Dermis microvascular lymphatic vessel endothelial cell (primary cell): ENCODE measurements around the gene ACVR1C. TPM values are rescaled to one million over a fixed set of nuclear protein-coding genes. Genes with fewer than 3 reads are reported as not detected.
"Not testable (repeated sequence)": the region's sequence is repeated elsewhere in the genome, so short reads cannot be mapped to it uniquely, and the experiment has no call there.

Experiments used
- DNase-seq, 2 donors: peaks; one replicate each; pipeline versions ENCODE4 v3.0.0 to v3.0.0-alpha.2; 2010; ENCODE audit warnings: low read depth in 2 of 2
- total RNA-seq: library from RNA; depleted of rRNA; stranded (reverse); fragments of >200 nt; gene quantifications from 2 replicates; pipeline ENCODE4 v1.2.1, GENCODE V29; 2014

ACVR1C gene
- total RNA-seq, 1 donor from 2014 or later: under 0.01 TPM

GRCh38 chr2:157587576-157587975 is 41.1 kb downstream of the ACVR1C start:
- DNase-seq: no peak

GRCh38 chr2:157574165-157574564 is 54.5 kb downstream of the ACVR1C start:
- DNase-seq: no peak

- DNase-seq: peak in 1 of 2 donors; percentile 2
Observed at GRCh38 chr2:157572725-157573124, 55.9 kb downstream of the ACVR1C start.

- not testable (repeated sequence) for DNase-seq
Observed at GRCh38 chr2:157566623-157567022, 62.0 kb downstream of the ACVR1C start.

GRCh38 chr2:157566113-157566512 is 62.6 kb downstream of the ACVR1C start:
- not testable (repeated sequence) for DNase-seq

DNA sequence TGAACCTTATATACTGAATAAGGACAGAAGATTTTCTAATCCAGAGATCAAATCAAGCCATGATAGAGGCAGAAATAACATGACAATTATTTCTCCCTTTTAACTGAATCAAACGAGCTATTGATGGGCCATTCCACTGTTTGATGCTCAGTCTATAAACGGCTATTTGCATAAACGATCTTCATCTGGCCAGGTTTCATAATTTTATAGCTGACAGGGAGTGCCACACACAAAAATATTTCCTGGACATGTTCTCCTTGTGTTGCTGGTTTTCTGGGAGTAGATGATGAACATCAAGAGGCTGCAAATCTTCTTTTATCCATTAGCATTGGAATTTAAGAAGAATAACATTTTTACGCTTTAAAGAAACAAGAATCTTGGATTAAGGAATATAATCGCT is 63.1 kb downstream of the ACVR1C start:
- DNase-seq: no peak

DNA sequence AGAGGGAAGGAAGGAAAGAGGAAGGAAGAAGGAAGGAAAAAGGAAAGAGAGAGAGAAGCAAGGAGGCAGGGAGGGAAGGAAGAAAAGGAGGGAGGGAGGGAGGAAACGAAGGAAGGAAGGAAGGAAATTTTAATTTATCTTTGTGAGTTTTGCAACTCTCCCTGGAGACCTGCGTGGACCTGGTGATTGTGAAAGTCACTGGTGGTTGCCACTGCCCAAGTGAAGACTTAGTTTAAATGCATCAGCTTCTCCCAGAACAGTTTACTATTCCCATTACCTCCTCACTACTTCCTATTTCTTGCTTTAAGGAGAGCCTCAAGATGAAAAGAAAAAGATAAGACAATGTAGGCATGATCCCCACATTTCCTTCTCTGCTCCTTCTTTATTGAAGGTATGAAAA is 68.8 kb downstream of the ACVR1C start:
- no peak for DNase-seq

DNA sequence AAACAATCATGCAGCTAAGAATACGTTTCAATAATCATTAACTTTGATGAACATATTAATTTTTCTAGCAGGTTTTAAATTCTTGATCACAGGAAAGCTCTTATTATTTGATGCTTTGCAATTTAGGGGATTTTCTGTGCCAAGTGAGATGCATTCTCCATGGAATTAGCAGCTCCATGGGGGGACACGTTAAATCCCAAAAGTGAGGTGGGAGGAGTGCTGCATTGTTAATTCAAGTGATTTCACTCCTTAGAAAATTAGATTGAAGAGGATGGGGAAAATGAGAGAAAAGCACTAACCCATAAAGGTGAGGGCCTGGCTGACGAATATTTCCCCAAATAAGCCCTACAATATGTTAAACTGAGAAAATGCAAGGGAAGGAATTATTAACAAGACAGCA is 69.2 kb downstream of the ACVR1C start:
- no peak for DNase-seq

- no peak for DNase-seq
Observed at GRCh38 chr2:157559061-157559460, 69.6 kb downstream of the ACVR1C start.

GRCh38 chr2:157557770-157558169 is 70.9 kb downstream of the ACVR1C start:
- DNase-seq: no peak

DNA sequence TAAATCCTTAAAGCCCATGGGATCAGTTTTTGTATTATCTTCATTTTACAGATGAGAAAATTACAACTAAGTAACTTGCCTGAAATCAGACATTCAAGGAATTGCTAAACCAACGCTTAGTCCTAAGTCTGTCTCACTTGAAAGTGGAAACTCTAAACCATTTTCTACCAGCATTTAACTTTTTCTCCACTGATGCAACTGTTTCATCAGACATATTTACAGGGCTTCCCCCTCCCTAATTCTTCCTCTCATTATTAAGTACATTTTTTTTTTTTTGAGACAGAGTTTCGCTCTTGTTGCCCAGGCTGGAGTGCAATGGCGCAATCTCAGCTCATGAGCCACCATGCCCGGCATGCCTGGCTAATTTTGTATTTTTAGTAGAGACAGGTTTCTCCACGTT is 88.6 kb downstream of the ACVR1C start:
- DNase-seq: no peak

DNA sequence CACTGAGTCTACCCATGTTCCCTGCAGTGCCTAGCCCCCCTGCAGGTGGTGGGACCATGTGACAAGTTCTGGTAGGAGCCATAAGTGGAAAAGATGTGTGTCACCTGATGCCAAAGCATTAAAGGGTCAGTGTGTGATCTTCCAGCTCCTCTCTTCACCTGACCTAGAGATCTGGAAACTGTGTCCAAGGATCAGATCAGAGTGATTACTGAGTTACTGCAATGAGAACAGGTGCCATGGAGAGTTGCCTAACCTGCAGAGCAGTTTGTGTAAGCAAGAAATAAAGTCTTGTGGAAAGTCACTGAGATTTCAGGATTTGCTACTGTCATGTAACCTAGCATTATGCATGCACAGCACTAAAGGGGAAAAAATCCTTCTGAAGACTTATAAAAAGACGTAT is 90.6 kb downstream of the ACVR1C start:
- no peak for DNase-seq

GRCh38 chr2:157536815-157537214 is 91.8 kb downstream of the ACVR1C start:
- no peak for DNase-seq

DNA sequence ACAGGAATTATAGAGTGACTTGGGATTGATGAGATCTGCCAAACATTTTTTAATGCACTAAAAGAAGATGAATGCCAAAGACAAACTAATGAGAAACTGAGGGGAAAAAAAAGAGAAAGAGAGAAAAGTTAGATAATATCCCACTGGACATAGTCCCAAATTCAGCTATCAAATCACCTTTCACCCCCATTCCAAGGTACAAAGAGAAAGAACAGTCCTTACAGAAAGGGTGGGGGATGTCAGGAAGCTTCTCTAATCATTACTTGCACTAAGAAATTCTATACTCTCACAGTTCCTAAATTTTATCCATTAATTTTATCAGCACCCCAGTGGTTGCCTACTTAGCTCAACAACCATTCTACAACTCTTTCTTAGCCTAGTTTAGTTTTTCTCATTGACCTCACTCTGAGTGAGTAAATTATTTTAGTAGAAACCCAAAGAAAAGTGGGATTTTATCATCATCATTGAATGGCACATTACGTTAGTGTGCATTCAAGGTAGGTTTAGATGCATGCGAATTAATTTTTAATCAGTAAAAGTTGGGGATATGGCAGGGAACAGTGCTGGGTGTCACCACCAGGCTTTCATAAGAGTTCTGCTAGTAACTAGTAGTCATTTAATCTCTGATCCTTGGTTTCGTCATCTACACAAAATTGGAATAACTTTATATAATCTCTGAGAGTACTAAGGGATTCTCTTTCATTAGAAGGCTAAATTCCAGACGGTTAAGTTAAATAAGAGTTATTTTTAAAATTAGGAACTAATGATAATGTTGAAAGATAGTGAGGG is 99.5 kb downstream of the ACVR1C start:
- no peak for DNase-seq

DNA sequence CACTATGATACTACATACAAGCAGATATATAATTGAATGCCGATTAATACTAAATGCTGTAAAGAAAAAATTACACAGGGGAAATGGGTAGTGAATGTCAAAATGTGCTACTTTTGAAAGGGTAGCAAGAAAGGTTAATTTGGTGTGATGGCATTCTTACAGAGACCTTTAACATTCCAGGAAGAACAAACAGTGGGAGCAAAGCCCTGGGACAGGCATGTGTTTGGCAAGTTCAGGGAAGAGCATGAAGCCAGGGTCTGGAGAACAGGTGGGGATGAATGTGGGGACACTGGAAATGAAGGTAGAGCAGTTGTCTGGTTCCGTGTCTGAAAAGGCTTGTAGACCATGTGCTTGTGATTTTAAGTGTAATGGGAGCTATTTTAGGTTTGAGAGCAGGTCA is 102.6 kb downstream of the ACVR1C start:
- DNase-seq: no peak

DNA sequence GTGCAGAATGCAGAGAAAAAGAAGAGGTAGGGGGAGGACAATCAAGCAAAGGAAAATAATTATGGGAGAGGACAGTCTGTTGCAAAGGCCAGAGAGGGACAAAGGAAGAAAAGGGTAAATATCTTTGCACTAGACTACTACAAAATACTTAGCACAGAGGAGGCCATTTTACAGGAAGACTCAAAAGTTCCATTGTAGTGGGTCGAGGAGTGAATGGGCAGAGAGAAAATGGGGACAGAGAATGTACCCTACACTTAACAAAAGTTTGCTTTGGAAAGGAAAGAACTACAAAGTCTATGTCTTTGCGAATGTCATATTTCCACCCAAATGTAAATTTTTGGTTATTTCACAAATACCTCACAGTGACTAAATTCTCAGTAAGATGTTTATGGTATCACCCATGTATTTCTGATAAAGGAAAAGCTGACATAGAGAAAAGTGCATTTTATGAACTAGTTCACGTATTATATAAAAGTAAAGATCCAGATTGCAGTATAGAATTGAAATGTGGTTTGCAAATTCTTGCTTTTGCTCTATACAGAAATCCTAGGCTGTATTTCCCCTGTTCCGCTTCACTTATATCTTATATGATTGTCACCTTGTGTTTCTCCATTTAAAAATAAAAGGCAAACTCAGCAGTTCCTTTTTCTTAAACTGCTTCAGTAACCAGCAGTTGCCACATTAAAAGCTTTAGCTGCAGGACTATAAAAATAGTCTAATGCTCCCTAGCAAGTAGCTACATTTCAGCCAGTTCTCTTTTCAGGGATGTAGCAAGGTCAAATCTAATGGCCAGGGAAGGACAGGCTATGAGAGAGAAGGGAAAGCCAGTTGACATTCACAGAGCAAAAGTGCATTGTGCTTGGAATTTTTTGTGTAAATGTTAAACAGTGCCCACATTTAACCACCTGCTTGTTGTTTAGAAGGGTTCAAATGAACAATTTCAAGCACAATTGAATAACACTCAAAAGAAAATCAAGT is 105.1 kb downstream of the ACVR1C start:
- DNase-seq: no peak

DNA sequence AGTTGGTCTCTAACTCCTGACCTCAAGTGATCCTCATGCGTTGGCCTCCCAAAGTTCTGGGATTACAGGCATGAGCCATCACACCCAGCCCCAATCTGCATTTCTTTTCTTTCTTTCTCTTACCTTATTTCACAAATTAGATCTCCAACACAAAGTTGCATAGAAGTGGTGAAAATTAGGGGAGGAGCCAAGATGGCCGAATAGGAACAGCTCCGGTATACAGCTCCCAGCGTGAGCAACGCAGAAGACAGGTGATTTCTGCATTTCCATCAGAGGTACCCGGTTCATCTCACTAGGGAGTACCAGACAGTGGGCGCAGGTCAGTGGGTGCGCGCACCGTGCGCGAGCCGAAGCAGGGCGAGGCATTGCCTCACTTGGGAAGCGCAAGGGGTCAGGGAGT is 113.7 kb downstream of the ACVR1C start:
- DNase-seq: not testable (repeated sequence)

DNA sequence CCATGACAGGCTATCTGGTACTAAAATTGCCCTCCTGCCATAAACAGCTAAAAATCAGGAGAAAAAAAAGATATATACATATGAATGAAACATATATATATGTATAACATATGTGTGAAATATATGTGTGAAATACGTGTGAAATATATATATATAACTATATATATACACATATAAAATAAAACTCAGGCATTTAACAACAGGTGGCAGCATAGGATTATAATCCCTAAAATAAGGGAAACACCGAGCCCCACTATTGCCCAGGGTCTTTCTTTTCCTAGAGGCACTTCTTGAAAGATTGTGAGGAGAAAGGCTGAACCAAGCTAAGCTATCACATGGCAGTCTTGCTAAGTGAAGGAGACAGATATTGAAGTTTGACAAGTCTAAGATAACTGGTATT is 118.9 kb downstream of the ACVR1C start:
- DNase-seq: no peak

DNA sequence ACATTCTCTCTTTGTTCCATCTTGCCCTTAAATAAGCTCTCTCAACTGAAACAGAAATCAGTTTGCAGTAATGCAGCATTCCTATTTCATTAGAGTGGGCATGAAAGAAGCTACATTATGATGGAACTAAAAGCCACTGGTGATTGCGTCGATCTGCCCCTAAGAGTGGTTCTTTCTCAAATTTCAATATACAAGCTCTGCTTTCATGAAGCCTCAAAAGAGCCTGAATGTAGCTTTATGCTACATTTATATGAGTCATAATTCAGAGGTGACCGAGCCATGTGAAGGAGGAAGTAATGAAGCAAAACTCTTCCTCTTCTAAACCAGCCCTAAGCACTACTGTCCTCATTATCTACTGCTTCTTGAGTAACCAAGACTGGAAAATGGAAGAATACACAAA is 120.0 kb downstream of the ACVR1C start:
- no peak for DNase-seq

DNA sequence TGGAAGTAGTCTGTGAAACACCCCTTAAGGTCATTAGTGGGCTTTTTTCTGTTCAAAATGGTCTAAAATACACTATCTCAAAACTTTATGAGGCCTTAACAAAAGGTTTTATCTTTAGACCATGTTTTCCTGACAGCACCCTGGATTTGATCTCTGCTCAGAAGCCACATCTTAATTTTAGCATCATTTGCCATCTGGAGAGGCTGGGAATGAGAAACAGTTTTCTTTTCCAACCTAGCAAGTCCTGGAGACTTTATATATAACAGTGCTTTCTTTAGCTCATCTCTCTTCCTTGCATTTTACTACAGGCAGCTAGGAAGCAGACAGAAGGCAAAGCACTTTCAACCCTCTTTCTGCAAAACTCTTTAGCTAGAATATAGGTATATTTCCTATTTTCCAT is 122.1 kb downstream of the ACVR1C start:
- DNase-seq: no peak

- no peak for DNase-seq
Observed at GRCh38 chr2:157504623-157505022, 124.0 kb downstream of the ACVR1C start.

DNA sequence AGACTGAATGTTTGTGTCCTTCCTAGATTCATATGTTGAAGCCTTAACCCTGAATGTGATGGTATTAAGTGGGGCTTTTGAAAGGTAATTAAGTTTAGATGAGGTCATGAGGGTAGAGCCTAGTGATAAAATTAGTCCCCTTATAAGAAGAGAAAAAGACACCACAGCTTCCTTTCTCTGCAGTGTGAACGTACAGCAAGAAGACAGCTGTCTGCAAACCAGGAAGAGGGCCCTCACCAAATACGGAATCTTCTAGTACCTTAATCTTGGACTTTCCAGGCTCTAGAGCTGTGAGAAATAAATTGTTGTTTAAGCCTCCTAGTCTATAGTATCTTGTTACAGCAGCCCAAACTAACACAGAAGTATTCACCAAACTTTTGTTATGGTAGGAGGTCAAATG is 127.6 kb downstream of the ACVR1C start:
- DNase-seq: no peak

- no peak for DNase-seq
Observed at GRCh38 chr2:157500334-157500733, 128.3 kb downstream of the ACVR1C start.
